Adipocyte (in vitro differentiated cells): ENCODE results near the gene MDH2.
"Not testable (repeated sequence)": the region's sequence is repeated elsewhere in the genome, so short reads cannot be mapped to it uniquely, and the experiment has no call there.

Source experiments
- DNase-seq: peaks from one replicate; pipeline ENCODE4 v3.0.0-alpha.2; 2015; ENCODE audit warnings: low read depth
- H3K27me3 ChIP-seq: replicated peaks from 2 replicates; pipeline ENCODE4 v1.7.0; 2013; ENCODE audit warnings: mild to moderate bottlenecking, low read length, moderate library complexity; ENCODE audit not compliant: control insufficient read depth, insufficient read depth
- H3K36me3 ChIP-seq: 2 replicates; pipeline ENCODE4 v1.7.0; 2013; ENCODE audit warnings: low read length, mild to moderate bottlenecking, moderate library complexity; ENCODE audit not compliant: control insufficient read depth, insufficient read depth, severe bottlenecking
- H3K4me1 ChIP-seq: 2 replicates; pipeline ENCODE4 v1.7.0; 2013; ENCODE audit warnings: mild to moderate bottlenecking, low read length, moderate library complexity; ENCODE audit not compliant: control insufficient read depth, insufficient read depth
- H3K4me3 ChIP-seq: 2 replicates; pipeline ENCODE4 v1.7.0; 2013; ENCODE audit warnings: mild to moderate bottlenecking, low read length, moderate library complexity
- H3K9ac ChIP-seq: 2 replicates; pipeline ENCODE4 v1.7.0; 2013; ENCODE audit warnings: mild to moderate bottlenecking, low read length, moderate library complexity
- H3K9me3 ChIP-seq: 2 replicates; pipeline ENCODE4 v1.7.0; 2013; ENCODE audit warnings: mild to moderate bottlenecking, low read length, moderate library complexity; ENCODE audit not compliant: control insufficient read depth

MDH2 gene

GRCh38 chr7:76093531-76093930 is 45.6 kb downstream of the MDH2 start:
- H3K9ac ChIP-seq, H3K9me3 ChIP-seq, DNase-seq, H3K4me3 ChIP-seq, H3K4me1 ChIP-seq, H3K27me3 ChIP-seq, H3K36me3 ChIP-seq: not testable (repeated sequence)

- not testable (repeated sequence) for H3K9me3 ChIP-seq, H3K4me1 ChIP-seq, DNase-seq
Observed at GRCh38 chr7:76094326-76094725, 46.4 kb downstream of the MDH2 start.

GRCh38 chr7:76095908-76096307 is 48.0 kb downstream of the MDH2 start:
- no peaks in the 10 kb centered on the region for H3K27me3 ChIP-seq
- H3K9me3 ChIP-seq: no peaks in the 10 kb centered on the region
- H3K36me3 ChIP-seq: no peaks in the 10 kb centered on the region
- no peaks in the 10 kb centered on the region for H3K4me1 ChIP-seq
- H3K9ac ChIP-seq: no peak overlapping the region
- no peak for DNase-seq
- H3K4me3 ChIP-seq: no peak overlapping the region

More at GRCh38 chr7:76094326-76094725, 46.4 kb downstream of the MDH2 start:
- not testable (repeated sequence) for H3K27me3 ChIP-seq, H3K9ac ChIP-seq, H3K36me3 ChIP-seq, H3K4me3 ChIP-seq

GRCh38 chr7:76101693-76102437 is 54.0 kb downstream of the MDH2 start:
- not testable (repeated sequence) for H3K9ac ChIP-seq, H3K36me3 ChIP-seq, H3K9me3 ChIP-seq, H3K4me1 ChIP-seq, H3K27me3 ChIP-seq, H3K4me3 ChIP-seq
- DNase-seq: peak; percentile 11

GRCh38 chr7:76103788-76104187 is 55.9 kb downstream of the MDH2 start:
- not testable (repeated sequence) for H3K36me3 ChIP-seq, H3K9me3 ChIP-seq

GRCh38 chr7:76106130-76106529 is 58.2 kb downstream of the MDH2 start:
- H3K4me1 ChIP-seq: peaks cover 12% of the 10 kb centered on the region
- not testable (repeated sequence) for H3K4me3 ChIP-seq, DNase-seq, H3K36me3 ChIP-seq, H3K9me3 ChIP-seq, H3K9ac ChIP-seq, H3K27me3 ChIP-seq

More at GRCh38 chr7:76103788-76104187, 55.9 kb downstream of the MDH2 start:
- H3K4me1 ChIP-seq, DNase-seq, H3K27me3 ChIP-seq, H3K9ac ChIP-seq, H3K4me3 ChIP-seq: not testable (repeated sequence)

GRCh38 chr7:76106893-76107292 is 59.0 kb downstream of the MDH2 start:
- Histone ChIP-seq H3K4me3 (no peak overlapping the region), H3K27me3 (no peaks in the 10 kb centered on the region), H3K4me1 (peaks cover 12% of the 10 kb centered on the region), H3K9me3 (no peaks in the 10 kb centered on the region), H3K36me3 (no peaks in the 10 kb centered on the region), H3K9ac (no peak overlapping the region)
- DNase-seq: no peak

GRCh38 chr7:76108540-76109233 is 60.8 kb downstream of the MDH2 start:
- peak overlapping the region; percentile 40 for H3K4me3 ChIP-seq
- no peaks in the 10 kb centered on the region for H3K36me3 ChIP-seq
- peak overlapping the region; percentile 57 for H3K9ac ChIP-seq
- peaks cover 12% of the 10 kb centered on the region for H3K4me1 ChIP-seq
- H3K9me3 ChIP-seq: no peaks in the 10 kb centered on the region
- no peaks in the 10 kb centered on the region for H3K27me3 ChIP-seq
- no peak for DNase-seq

GRCh38 chr7:76113042-76113630 is 65.2 kb downstream of the MDH2 start:
- H3K4me3 ChIP-seq, H3K27me3 ChIP-seq, H3K36me3 ChIP-seq, H3K9me3 ChIP-seq, DNase-seq, H3K9ac ChIP-seq: not testable (repeated sequence)
- peaks cover 19% of the 10 kb centered on the region for H3K4me1 ChIP-seq

GRCh38 chr7:76114742-76115141 is 66.8 kb downstream of the MDH2 start:
- H3K4me1 ChIP-seq: peaks cover 12% of the 10 kb centered on the region
- not testable (repeated sequence) for H3K9me3 ChIP-seq, H3K9ac ChIP-seq, H3K4me3 ChIP-seq, H3K27me3 ChIP-seq, DNase-seq, H3K36me3 ChIP-seq
